Epithelial cell of esophagus (primary cell): ENCODE measurements around the gene SIPA1.

Source experiments
- DNase-seq: peaks from one replicate; pipeline ENCODE4 v3.0.0; 2010; ENCODE audit warnings: low read depth
- H3K4me3 ChIP-seq: 2 replicates; pipeline ENCODE4 v1.5.1; 2011; ENCODE audit warnings: mild to moderate bottlenecking, low read length, control low read depth
- TF ChIP-seq, protein P1 (sequence below): IDR thresholded peaks from 2 replicates; pipeline ENCODE4 v1.5.1; 2011; ENCODE audit warnings: low read depth, mild to moderate bottlenecking, low read length, control low read depth, inconsistent platforms; ENCODE audit not compliant: insufficient read depth; ENCODE audit errors: missing control alignments

The SIPA1 gene

DNA sequence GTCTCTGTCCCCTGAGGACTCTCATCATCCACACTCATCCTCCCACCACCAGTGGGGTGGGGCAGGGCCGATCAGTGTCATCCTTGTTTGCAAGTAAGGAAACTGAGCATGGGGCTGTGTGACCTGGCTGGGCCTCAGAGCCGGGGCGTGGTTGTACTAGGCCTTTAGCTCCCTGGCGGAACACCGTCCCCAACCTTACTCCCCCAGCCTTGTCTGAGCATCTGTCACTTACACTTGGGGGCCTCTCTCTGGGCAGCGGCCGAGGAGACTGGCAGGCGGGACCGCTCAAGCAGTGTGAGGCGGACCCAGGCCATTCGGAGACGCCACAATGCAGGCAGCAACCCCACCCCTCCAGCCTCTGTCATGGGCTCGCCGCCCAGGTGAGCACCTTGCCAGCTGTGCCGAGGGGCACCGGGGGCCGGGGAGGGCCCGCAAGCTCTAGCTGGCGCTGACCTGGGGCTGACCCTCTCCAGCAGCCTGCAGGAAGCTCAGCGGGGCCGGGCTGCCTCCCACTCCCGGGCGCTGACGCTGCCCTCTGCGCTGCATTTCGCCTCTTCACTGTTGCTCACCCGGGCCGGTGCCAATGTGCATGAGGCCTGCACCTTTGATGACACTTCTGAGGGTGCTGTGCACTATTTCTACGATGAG is 18.5 kb upstream of the SIPA1 start:
- no peak overlapping the region for H3K4me3 ChIP-seq
- TF ChIP-seq, protein P1, sequence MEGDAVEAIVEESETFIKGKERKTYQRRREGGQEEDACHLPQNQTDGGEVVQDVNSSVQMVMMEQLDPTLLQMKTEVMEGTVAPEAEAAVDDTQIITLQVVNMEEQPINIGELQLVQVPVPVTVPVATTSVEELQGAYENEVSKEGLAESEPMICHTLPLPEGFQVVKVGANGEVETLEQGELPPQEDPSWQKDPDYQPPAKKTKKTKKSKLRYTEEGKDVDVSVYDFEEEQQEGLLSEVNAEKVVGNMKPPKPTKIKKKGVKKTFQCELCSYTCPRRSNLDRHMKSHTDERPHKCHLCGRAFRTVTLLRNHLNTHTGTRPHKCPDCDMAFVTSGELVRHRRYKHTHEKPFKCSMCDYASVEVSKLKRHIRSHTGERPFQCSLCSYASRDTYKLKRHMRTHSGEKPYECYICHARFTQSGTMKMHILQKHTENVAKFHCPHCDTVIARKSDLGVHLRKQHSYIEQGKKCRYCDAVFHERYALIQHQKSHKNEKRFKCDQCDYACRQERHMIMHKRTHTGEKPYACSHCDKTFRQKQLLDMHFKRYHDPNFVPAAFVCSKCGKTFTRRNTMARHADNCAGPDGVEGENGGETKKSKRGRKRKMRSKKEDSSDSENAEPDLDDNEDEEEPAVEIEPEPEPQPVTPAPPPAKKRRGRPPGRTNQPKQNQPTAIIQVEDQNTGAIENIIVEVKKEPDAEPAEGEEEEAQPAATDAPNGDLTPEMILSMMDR = no peak
- DNase-seq = no peak

DNA sequence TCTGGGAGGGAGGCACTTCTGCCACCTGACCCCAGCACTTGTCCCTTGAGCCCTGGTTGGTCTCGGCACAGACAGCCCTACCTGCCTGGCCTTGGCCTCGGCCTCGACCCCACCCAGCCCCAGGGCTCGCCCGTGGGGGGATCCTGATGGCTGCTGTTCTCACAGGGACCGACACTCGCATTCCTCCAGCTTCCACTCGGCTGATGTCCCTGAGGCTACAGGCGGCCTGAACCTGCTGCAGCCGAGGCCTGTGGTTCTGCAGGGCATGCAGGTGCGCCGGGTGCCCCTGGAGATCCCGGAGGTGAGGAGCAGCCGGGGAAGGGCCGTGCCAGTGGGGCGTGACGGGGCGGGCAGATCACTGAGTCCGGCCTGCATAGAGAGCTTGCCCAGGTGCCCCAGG is 17.2 kb upstream of the SIPA1 start:
- DNase-seq = no peak
- no peak overlapping the region for H3K4me3 ChIP-seq
- TF ChIP-seq, protein P1 = no peak

GRCh38 chr11:65621460-65621859 is 16.4 kb upstream of the SIPA1 start:
- TF ChIP-seq, protein P1 = no peak
- DNase-seq = no peak
- H3K4me3 ChIP-seq = no peak overlapping the region

DNA sequence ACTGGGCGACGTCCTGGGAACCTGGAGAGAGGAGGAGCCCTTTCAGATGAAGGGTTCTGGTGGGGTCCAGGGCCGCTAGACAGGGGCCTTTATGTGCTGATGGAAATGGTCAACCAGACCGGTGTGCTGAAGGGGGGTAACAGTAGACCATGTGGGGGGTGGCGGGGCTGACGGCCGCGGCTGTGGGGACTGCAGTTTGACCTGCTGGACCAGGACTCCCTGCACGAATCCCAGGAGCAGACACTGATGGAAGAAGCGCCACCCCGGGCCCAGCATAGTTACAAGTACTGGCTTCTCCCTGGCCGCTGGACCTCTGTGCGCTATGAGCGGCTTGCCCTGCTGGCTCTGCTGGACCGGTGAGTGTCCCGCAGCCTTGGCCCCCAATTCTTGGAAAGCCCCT is 15.9 kb upstream of the SIPA1 start:
- TF ChIP-seq, protein P1 = no peak
- H3K4me3 ChIP-seq = no peak overlapping the region
- DNase-seq = no peak

- no peak for DNase-seq
- no peak overlapping the region for H3K4me3 ChIP-seq
- TF ChIP-seq, protein P1 = no peak
Observed at GRCh38 chr11:65623177-65623576, 14.7 kb upstream of the SIPA1 start.

- no peak overlapping the region for H3K4me3 ChIP-seq
- TF ChIP-seq, protein P1 = no peak
- no peak for DNase-seq
Observed at GRCh38 chr11:65623852-65624616, 13.9 kb upstream of the SIPA1 start.

- no peak for DNase-seq
Observed at GRCh38 chr11:65624931-65625627, 12.8 kb upstream of the SIPA1 start.

More at GRCh38 chr11:65624931-65625627, 12.8 kb upstream of the SIPA1 start:
- TF ChIP-seq, protein P1 = no peak
- H3K4me3 ChIP-seq = no peak overlapping the region
